T-cell (primary cell): ENCODE data around the gene MYH13. TPM values are rescaled to one million over a fixed set of nuclear protein-coding genes. Genes with fewer than 3 reads are reported as not detected.
"Not testable (repeated sequence)": the region's sequence is repeated elsewhere in the genome, so short reads cannot be mapped to it uniquely, and the experiment has no call there.

Experiments used
- ATAC-seq, 4 experiments: fragments of 200-7000 bp in 3 of 4; fragments of 150-1000 bp in 1 of 4; cut with Tn5 transposase; replicated peaks in 1 of 4; 1 replicate in 3 of 4; 2 replicates in 1 of 4; pipeline ENCODE4 v1.10.0; 2021; ENCODE audit warnings: moderate library complexity in 3 of 4, mild to moderate bottlenecking in 2 of 4, moderate number of reproducible peaks in 1 of 4
- CTCF ChIA-PET, 2 donors: fragments of 300-600 bp; sonication (Branson Sonifier 250); formaldehyde crosslinking; loops; one replicate each; lab custom pipeline; 2022; ENCODE audit warnings: antibody characterized with exemption in 2 of 2; lab: Charles Lee
- POLR2A ChIA-PET, 2 donors: fragments of 300-600 bp; sonication (Branson Sonifier 250); formaldehyde crosslinking; loops; one replicate each; lab custom pipeline; 2022; ENCODE audit warnings: antibody characterized with exemption in 2 of 2; lab: Charles Lee
- DNase-seq, 35 experiments: peaks; one replicate each; pipeline versions ENCODE4 v3.0.0 to v3.0.0-alpha.2; 2013 to 2023
- H3K27ac ChIP-seq: one replicate; pipeline ENCODE4 v1.5.1; 2013; ENCODE audit warnings: low read length
- H3K27me3 ChIP-seq, 2 experiments: replicated peaks in 1 of 2; 1 replicate in 1 of 2; 2 replicates in 1 of 2; pipeline versions ENCODE4 v1.6.1 to v1.7.0; 2013; ENCODE audit warnings: low read length in 1 of 2, mixed read lengths in 1 of 2; ENCODE audit not compliant: control insufficient read depth in 2 of 2, insufficient read depth in 2 of 2; ENCODE audit errors: extremely low read depth in 1 of 2
- H3K36me3 ChIP-seq, 2 donors: 1 replicate in 1 of 2; 2 replicates in 1 of 2; pipeline versions ENCODE4 v1.6.1 to v1.7.0; 2013; ENCODE audit warnings: low read length in 1 of 2; ENCODE audit not compliant: control insufficient read depth in 2 of 2, insufficient read depth in 1 of 2; ENCODE audit errors: extremely low read depth in 1 of 2
- H3K4me1 ChIP-seq, 2 experiments: 1 replicate in 1 of 2; 2 replicates in 1 of 2; pipeline versions ENCODE4 v1.6.1 to v1.7.0; 2013; ENCODE audit warnings: low read length in 2 of 2, mixed read lengths in 1 of 2; ENCODE audit not compliant: insufficient read depth in 2 of 2, control insufficient read depth in 1 of 2; ENCODE audit errors: extremely low read depth in 1 of 2
- H3K4me3 ChIP-seq, 2 donors: 1 replicate in 1 of 2; 2 replicates in 1 of 2; pipeline versions ENCODE4 v1.5.1 to v1.7.0; 2013; ENCODE audit warnings: mild to moderate bottlenecking in 2 of 2, low read length in 1 of 2, moderate library complexity in 1 of 2; ENCODE audit not compliant: control insufficient read depth in 1 of 2; ENCODE audit errors: extremely low read depth in 1 of 2
- H3K9me3 ChIP-seq: 2 replicates; pipeline ENCODE4 v1.7.0; 2013
- H3K27ac Mint-ChIP-seq, 2 donors: one replicate each; pipeline ENCODE4 v1.8.0; 2020 to 2021; ENCODE audit warnings: mild to moderate bottlenecking in 2 of 2, mixed read lengths in 2 of 2
- H3K27me3 Mint-ChIP-seq, 2 donors: one replicate each; pipeline ENCODE4 v1.8.0; 2021 to 2022; ENCODE audit warnings: mixed read lengths in 2 of 2
- H3K36me3 Mint-ChIP-seq: one replicate; pipeline ENCODE4 v1.8.0; 2021; ENCODE audit warnings: mixed read lengths
- H3K4me1 Mint-ChIP-seq, 3 donors: one replicate each; pipeline ENCODE4 v1.8.0; 2020 to 2022; ENCODE audit warnings: mixed read lengths in 3 of 3, mild to moderate bottlenecking in 1 of 3
- H3K4me3 Mint-ChIP-seq, 3 donors: one replicate each; pipeline ENCODE4 v1.8.0; 2020 to 2022; ENCODE audit warnings: mild to moderate bottlenecking in 3 of 3, mixed read lengths in 3 of 3, moderate library complexity in 3 of 3
- H3K9me3 Mint-ChIP-seq, 3 donors: one replicate each; pipeline ENCODE4 v1.8.0; 2020 to 2022; ENCODE audit warnings: mixed read lengths in 3 of 3
- WGBS: methylation state at CpG from one replicate; pipeline ENCODE4 v1.1.5; 2013; ENCODE audit warnings: missing lambda C conversion rate; ENCODE audit not compliant: insufficient coverage; 5-methylcytosine and 5-hydroxymethylcytosine counted together
- total RNA-seq, 35 experiments: library from RNA in 6 of 35; stranded (reverse) in 6 of 35; fragments of 120-200 nt in 1 of 35; gene quantifications; one replicate each; pipeline versions ENCODE4 v1.2.1 to v1.2.4 and lab custom pipeline; 2013 to 2026

The MYH13 gene
- total RNA-seq, 5 donors from 2014 or later (not counting 1 experiment from before 2014, with no cell fraction given): not detected

GRCh38 chr17:10297691-10298090 is 75.1 kb downstream of the MYH13 start:
- peaks cover 0 to 2% (median 0%) of the 10 kb centered on the region in 3 donors for H3K4me1 Mint-ChIP-seq
- H3K27me3 ChIP-seq: peaks cover 0 to 3% of the 10 kb centered on the region in 2 experiments
- no peak overlapping the region for H3K27ac ChIP-seq
- H3K4me3 ChIP-seq: no peak overlapping the region
- ATAC-seq (no peak), DNase-seq (no peak)
- H3K4me3 Mint-ChIP-seq: no peak overlapping the region
- H3K27ac Mint-ChIP-seq: no peak overlapping the region
- no peaks in the 10 kb centered on the region for H3K36me3 Mint-ChIP-seq
- no peaks in the 10 kb centered on the region for H3K9me3 Mint-ChIP-seq
- 93% methylated on average over 1 of the region's 3 CpGs for WGBS
- H3K9me3 ChIP-seq: no peaks in the 10 kb centered on the region
- ChIA-PET CTCF (no interaction called here), POLR2A (no interaction called here)
- H3K4me1 ChIP-seq: no peaks in the 10 kb centered on the region
- no peaks in the 10 kb centered on the region for H3K36me3 ChIP-seq
- H3K27me3 Mint-ChIP-seq: peaks cover 0 to 6% of the 10 kb centered on the region in 2 donors

- Histone ChIP-seq H3K36me3 (no peaks in the 10 kb centered on the region), H3K4me1 (no peaks in the 10 kb centered on the region), H3K27ac (no peak overlapping the region), H3K4me3 (no peak overlapping the region), H3K27me3 (peaks cover 0 to 7% of the 10 kb centered on the region in 2 experiments), H3K9me3 (no peaks in the 10 kb centered on the region)
- no peak for ATAC-seq
- no peak overlapping the region for H3K4me3 Mint-ChIP-seq
- ChIA-PET CTCF (no interaction called here), POLR2A (no interaction called here)
- no peaks in the 10 kb centered on the region for H3K9me3 Mint-ChIP-seq
- H3K27ac Mint-ChIP-seq: no peak overlapping the region
- peaks cover 2 to 13% of the 10 kb centered on the region in 2 donors for H3K27me3 Mint-ChIP-seq
- WGBS: 80% methylated on average over 2 of the region's 5 CpGs
- peaks cover 0 to 3% (median 0%) of the 10 kb centered on the region in 3 donors for H3K4me1 Mint-ChIP-seq
- peak in 12 of 35 experiments; percentile 3 to 29 (median 11) for DNase-seq
- H3K36me3 Mint-ChIP-seq: no peaks in the 10 kb centered on the region
Measured at GRCh38 chr17:10295728-10296343, 77.0 kb downstream of the MYH13 start.

GRCh38 chr17:10294180-10294579 is 78.6 kb downstream of the MYH13 start:
- Mint-ChIP-seq H3K4me1 (peaks cover 0 to 3% (median 0%) of the 10 kb centered on the region in 3 donors), H3K27ac (no peak overlapping the region), H3K9me3 (no peaks in the 10 kb centered on the region), H3K4me3 (no peak overlapping the region), H3K27me3 (peaks cover 12 to 25% of the 10 kb centered on the region in 2 donors), H3K36me3 (no peaks in the 10 kb centered on the region)
- Histone ChIP-seq H3K4me3 (no peak overlapping the region), H3K9me3 (no peaks in the 10 kb centered on the region), H3K27ac (no peak overlapping the region), H3K4me1 (no peaks in the 10 kb centered on the region), H3K27me3 (peaks cover 0 to 12% of the 10 kb centered on the region in 2 experiments), H3K36me3 (no peaks in the 10 kb centered on the region)
- ChIA-PET CTCF (no interaction called here), POLR2A (no interaction called here)
- no peak for DNase-seq
- ATAC-seq: no peak

GRCh38 chr17:10292057-10292937 is 80.5 kb downstream of the MYH13 start:
- CTCF ChIA-PET: no interaction called here
- 64% methylated on average over 12 of the region's 12 CpGs for WGBS
- no peak overlapping the region for H3K27ac ChIP-seq
- POLR2A ChIA-PET: no interaction called here
- Mint-ChIP-seq H3K27ac (no peak overlapping the region), H3K4me3 (no peak overlapping the region), H3K9me3 (no peaks in the 10 kb centered on the region), H3K4me1 (peaks cover 0 to 3% (median 0%) of the 10 kb centered on the region in 3 donors), H3K36me3 (no peaks in the 10 kb centered on the region), H3K27me3 (peaks cover 19 to 37% of the 10 kb centered on the region in 2 donors)
- no peak overlapping the region for H3K4me3 ChIP-seq
- H3K36me3 ChIP-seq: no peaks in the 10 kb centered on the region
- no peak for DNase-seq
- peaks cover 0 to 12% of the 10 kb centered on the region in 2 experiments for H3K27me3 ChIP-seq
- no peaks in the 10 kb centered on the region for H3K9me3 ChIP-seq
- no peaks in the 10 kb centered on the region for H3K4me1 ChIP-seq
- peak in 2 of 4 experiments; percentile 37 to 68 for ATAC-seq

GRCh38 chr17:10291576-10291975 is 81.2 kb downstream of the MYH13 start:
- POLR2A ChIA-PET, H3K4me1 ChIP-seq, H3K4me1 Mint-ChIP-seq, ATAC-seq, H3K9me3 ChIP-seq, H3K9me3 Mint-ChIP-seq, H3K27ac ChIP-seq, CTCF ChIA-PET, H3K36me3 Mint-ChIP-seq, H3K4me3 ChIP-seq, H3K27ac Mint-ChIP-seq, DNase-seq, H3K4me3 Mint-ChIP-seq, H3K36me3 ChIP-seq: not testable (repeated sequence)
- H3K27me3 Mint-ChIP-seq: peaks cover 19 to 38% of the 10 kb centered on the region in 2 donors
- peaks cover 0 to 12% of the 10 kb centered on the region in 2 experiments for H3K27me3 ChIP-seq
- 96% methylated on average over 6 of the region's 12 CpGs for WGBS

- Mint-ChIP-seq H3K27ac (no peak overlapping the region), H3K4me1 (peaks cover 0 to 3% (median 0%) of the 10 kb centered on the region in 3 donors), H3K4me3 (no peak overlapping the region), H3K9me3 (no peaks in the 10 kb centered on the region), H3K27me3 (peaks cover 24 to 38% of the 10 kb centered on the region in 2 donors), H3K36me3 (no peaks in the 10 kb centered on the region)
- Histone ChIP-seq H3K27me3 (peaks cover 2 to 12% of the 10 kb centered on the region in 2 experiments), H3K4me1 (no peaks in the 10 kb centered on the region), H3K27ac (no peak overlapping the region), H3K9me3 (no peaks in the 10 kb centered on the region), H3K4me3 (no peak overlapping the region), H3K36me3 (no peaks in the 10 kb centered on the region)
- ATAC-seq (no peak), DNase-seq (no peak)
- WGBS: no CpG with 5 or more reads among the region's 1 CpG
- CTCF ChIA-PET: no interaction called here
- POLR2A ChIA-PET: no interaction called here
Measured at GRCh38 chr17:10290041-10290440, 82.8 kb downstream of the MYH13 start.
